Peyer's patch (tissue), 4 donors: ENCODE results near the gene PDIA5. TPM values are rescaled to one million over a fixed set of nuclear protein-coding genes. Genes with fewer than 3 reads are reported as not detected.

ENCODE experiments used
- DNase-seq, 3 donors: peaks; one replicate each; pipeline ENCODE4 v3.0.0-alpha.2; 2017 to 2019
- H3K27ac ChIP-seq, 4 donors: fragments of 200-600 bp; sonication (generic); one replicate each; pipeline ENCODE4 v1.5.1; 2016 to 2019
- H3K27me3 ChIP-seq, 2 donors: fragments of 200-600 bp; sonication (generic); one replicate each; pipeline ENCODE4 v1.5.1; 2019
- H3K36me3 ChIP-seq, 3 donors: fragments of 200-600 bp; sonication (generic); one replicate each; pipeline ENCODE4 v1.5.1; 2016 to 2019
- H3K4me1 ChIP-seq, 4 donors: fragments of 200-600 bp; sonication (generic); one replicate each; pipeline ENCODE4 v1.5.1; 2016 to 2019
- H3K4me3 ChIP-seq, 4 donors: fragments of 200-600 bp; sonication (generic); 1 replicate in 3 of 4; 2 replicates in 1 of 4; pipeline ENCODE4 v1.5.1; 2016 to 2019; ENCODE audit warnings: mild to moderate bottlenecking in 1 of 4
- H3K9me3 ChIP-seq, 4 donors: fragments of 200-600 bp; sonication (generic); one replicate each; pipeline ENCODE4 v1.5.1; 2016 to 2019; ENCODE audit warnings: mild to moderate bottlenecking in 1 of 4
- CTCF ChIP-seq, 6 experiments: fragments of 450-650 bp in 4 of 6; fragments of 200-600 bp in 2 of 6; sonication (generic) in 1 of 6; IDR thresholded peaks; one replicate each; pipeline ENCODE4 v1.5.1; 2017 to 2019; ENCODE audit warnings: antibody characterized with exemption in 6 of 6, mild to moderate bottlenecking in 3 of 6, moderate library complexity in 1 of 6
- POLR2A ChIP-seq, 2 donors: fragments of 450-650 bp; IDR thresholded peaks; one replicate each; pipeline ENCODE4 v1.5.1; 2017; ENCODE audit warnings: antibody characterized with exemption in 2 of 2, mild to moderate bottlenecking in 2 of 2, moderate library complexity in 2 of 2
- total RNA-seq, 4 donors: library from RNA; depleted of rRNA; stranded (reverse); fragments of >200 nt; gene quantifications; one replicate each; pipeline ENCODE4 v1.1.0, GENCODE V29; 2016

PDIA5 gene
- total RNA-seq, 4 donors from 2014 or later, result 13.7 to 63.5 (median 19.4) TPM

GRCh38 chr3:123067689-123068600 lies 1.1 kb downstream of the PDIA5 start:
- Histone ChIP-seq H3K27ac (peak overlapping the region; percentile 66 to 83 (median 79)), H3K36me3 (no peaks in the 10 kb centered on the region), H3K4me1 (peaks cover 0 to 16% (median 0%) of the 10 kb centered on the region in 4 donors), H3K27me3 (no peaks in the 10 kb centered on the region), H3K9me3 (no peaks in the 10 kb centered on the region), H3K4me3 (peak overlapping the region; percentile 69 to 84 (median 76))
- DNase-seq, result peak in 1 of 3 donors; percentile 56
- TF ChIP-seq CTCF (IDR thresholded peaks at IDR 0.05), result no peak
- TF ChIP-seq POLR2A (IDR thresholded peaks at IDR 0.05), result no peak

GRCh38 chr3:123068601-123069381 lies 2.0 kb downstream of the PDIA5 start:
- H3K27ac ChIP-seq, result peak overlapping the region in 2 of 4 donors; percentile 31 to 66
- no peaks in the 10 kb centered on the region for H3K9me3 ChIP-seq
- H3K36me3 ChIP-seq, result no peaks in the 10 kb centered on the region
- no peak for TF ChIP-seq POLR2A (IDR thresholded peaks at IDR 0.05)
- TF ChIP-seq CTCF (IDR thresholded peaks at IDR 0.05), result no peak
- peaks cover 0 to 16% (median 0%) of the 10 kb centered on the region in 4 donors for H3K4me1 ChIP-seq
- no peak for DNase-seq
- no peaks in the 10 kb centered on the region for H3K27me3 ChIP-seq
- H3K4me3 ChIP-seq, result peak overlapping the region in 2 of 4 donors; percentile 74 to 79

- H3K4me3 ChIP-seq, result no peak overlapping the region
Observed at GRCh38 chr3:123070510-123070909, 3.7 kb downstream of the PDIA5 start.

GRCh38 chr3:123071146-123071545 lies 4.3 kb downstream of the PDIA5 start:
- peaks cover 0 to 16% (median 0%) of the 10 kb centered on the region in 4 donors for H3K4me1 ChIP-seq
- no peaks in the 10 kb centered on the region for H3K9me3 ChIP-seq
- DNase-seq, result no peak
- TF ChIP-seq POLR2A (IDR thresholded peaks at IDR 0.05) (no peak), CTCF (IDR thresholded peaks at IDR 0.05) (no peak)
- no peaks in the 10 kb centered on the region for H3K27me3 ChIP-seq
- H3K36me3 ChIP-seq, result no peaks in the 10 kb centered on the region
- H3K4me3 ChIP-seq, result no peak overlapping the region
- H3K27ac ChIP-seq, result peak overlapping the region in 1 of 4 donors; percentile 15

More at GRCh38 chr3:123070510-123070909, 3.7 kb downstream of the PDIA5 start:
- H3K9me3 ChIP-seq, result no peaks in the 10 kb centered on the region
- H3K27me3 ChIP-seq, result no peaks in the 10 kb centered on the region
- TF ChIP-seq CTCF (IDR thresholded peaks at IDR 0.05) (no peak), POLR2A (IDR thresholded peaks at IDR 0.05) (no peak)
- no peak for DNase-seq
- peaks cover 0 to 16% (median 0%) of the 10 kb centered on the region in 4 donors for H3K4me1 ChIP-seq
- H3K36me3 ChIP-seq, result no peaks in the 10 kb centered on the region
- no peak overlapping the region for H3K27ac ChIP-seq

GRCh38 chr3:123071581-123071980 lies 4.8 kb downstream of the PDIA5 start:
- Histone ChIP-seq H3K36me3 (no peaks in the 10 kb centered on the region), H3K4me3 (no peak overlapping the region), H3K9me3 (no peaks in the 10 kb centered on the region), H3K4me1 (peaks cover 0 to 17% (median 0%) of the 10 kb centered on the region in 4 donors), H3K27me3 (no peaks in the 10 kb centered on the region), H3K27ac (peak overlapping the region in 3 of 4 donors; percentile 13 to 33 (median 15))
- DNase-seq, result no peak
- TF ChIP-seq CTCF (IDR thresholded peaks at IDR 0.05) (no peak), POLR2A (IDR thresholded peaks at IDR 0.05) (no peak)
